Keratinocyte (primary cell): ENCODE data around the gene UCMA. TPM values are rescaled to one million over a fixed set of nuclear protein-coding genes. Genes with fewer than 3 reads are reported as not detected.

Experiments used
- DNase-seq: peaks from one replicate; pipeline ENCODE4 v3.0.0-alpha.2; 2011; ENCODE audit warnings: low read depth, missing footprints, low spot score
- FAIRE-seq: peaks from 2 replicates; lab custom pipeline; 2011; peaks lifted over from hg19 to GRCh38; lab: Jason Lieb, UNC
- H2AFZ ChIP-seq: 2 replicates; pipeline ENCODE4 v1.6.0; 2012; ENCODE audit warnings: low read length, control low read depth, inconsistent platforms; ENCODE audit not compliant: control insufficient read depth
- H3K27ac ChIP-seq: 2 replicates; pipeline ENCODE4 v1.5.1; 2011; ENCODE audit warnings: low read length; ENCODE audit not compliant: control insufficient read depth, insufficient read depth
- H3K27me3 ChIP-seq: 3 replicates; pipeline ENCODE4 v1.6.0; 2011; ENCODE audit warnings: low read length; ENCODE audit not compliant: control insufficient read depth, insufficient read depth; ENCODE audit errors: extremely low read depth
- H3K36me3 ChIP-seq, 2 experiments: 2 replicates in 1 of 2; 3 replicates in 1 of 2; pipeline ENCODE4 v1.5.1; 2011; ENCODE audit warnings: low read length in 2 of 2, mild to moderate bottlenecking in 1 of 2; ENCODE audit not compliant: control insufficient read depth in 2 of 2, insufficient read depth in 2 of 2; ENCODE audit errors: extremely low read depth in 1 of 2
- H3K4me1 ChIP-seq: 3 replicates; pipeline ENCODE4 v1.5.1; 2011; ENCODE audit warnings: low read length; ENCODE audit not compliant: control insufficient read depth, insufficient read depth; ENCODE audit errors: extremely low read depth
- H3K4me2 ChIP-seq: 3 replicates; pipeline ENCODE4 v1.6.0; 2011; ENCODE audit warnings: low read depth, low read length; ENCODE audit not compliant: control insufficient read depth, insufficient read depth; ENCODE audit errors: extremely low read depth
- H3K4me3 ChIP-seq, 3 experiments: fragments of 200-600 bp in 1 of 3; sonication (generic) in 1 of 3; 2 replicates in 2 of 3; 3 replicates in 1 of 3; pipeline ENCODE4 v1.5.1; 2011 to 2016; ENCODE audit warnings: low read length in 3 of 3, mild to moderate bottlenecking in 3 of 3, control low read depth in 2 of 3, inconsistent platforms in 1 of 3, low read depth in 1 of 3, mixed read lengths in 1 of 3, mixed run types in 1 of 3, moderate library complexity in 1 of 3; ENCODE audit not compliant: control insufficient read depth in 2 of 3, insufficient read depth in 2 of 3; ENCODE audit errors: extremely low read depth in 1 of 3
- H3K79me2 ChIP-seq: 2 replicates; pipeline ENCODE4 v1.6.0; 2012; ENCODE audit warnings: low read length; ENCODE audit not compliant: control insufficient read depth, insufficient read depth
- H3K9ac ChIP-seq: 3 replicates; pipeline ENCODE4 v1.6.0; 2011; ENCODE audit warnings: low read length; ENCODE audit not compliant: control insufficient read depth, insufficient read depth; ENCODE audit errors: extremely low read depth
- H3K9me1 ChIP-seq: 3 replicates; pipeline ENCODE4 v1.6.0; 2011; ENCODE audit warnings: low read length; ENCODE audit not compliant: control insufficient read depth, insufficient read depth; ENCODE audit errors: extremely low read depth
- H3K9me3 ChIP-seq: 2 replicates; pipeline ENCODE4 v1.5.1; 2012; ENCODE audit warnings: low read depth, low read length; ENCODE audit not compliant: control insufficient read depth
- H4K20me1 ChIP-seq: 3 replicates; pipeline ENCODE4 v1.6.0; 2011; ENCODE audit warnings: low read length; ENCODE audit not compliant: control insufficient read depth, insufficient read depth; ENCODE audit errors: extremely low read depth
- EZH2 ChIP-seq: IDR thresholded peaks from one replicate; pipeline ENCODE4 v1.6.1; 2012; ENCODE audit warnings: inconsistent platforms, mild to moderate bottlenecking, low read length, moderate library complexity
- dilution Hi-C: fragments of 300-500 bp; cut with MboI; formaldehyde crosslinking; loops from one replicate; pipeline ENCODE4 v1.7.0; 2020; ENCODE audit warnings: low sequenced_read_pairs; ENCODE audit not compliant: extremely low pct_ligation_motif_present
- polyA plus RNA-seq, 5 experiments: library from polyadenylated mRNA; depleted of rRNA in 3 of 5; stranded (reverse) in 3 of 5; stranded (forward) in 1 of 5; unstranded in 1 of 5; fragments of >200 nt; gene quantifications; 1 replicate in 1 of 5; 2 replicates in 3 of 5; 3 replicates in 1 of 5; pipeline versions ENCODE4 v1.2.1 to v1.2.3, GENCODE V29; 2011 to 2012; ENCODE audit warnings: missing spikeins in 2 of 5, low read depth in 1 of 5, low replicate concordance in 1 of 5
- TF ChIP-seq, protein P1 (sequence below), 3 experiments: IDR thresholded peaks in 1 of 3; conservative IDR thresholded peaks in 1 of 3; optimal IDR thresholded peaks in 1 of 3; 2 replicates in 2 of 3; 3 replicates in 1 of 3; pipeline versions ENCODE3 to v1.5.1; 2011; ENCODE audit warnings: low read length in 3 of 3, mild to moderate bottlenecking in 3 of 3, moderate library complexity in 2 of 3, control low read depth in 1 of 3, inconsistent platforms in 1 of 3; ENCODE audit not compliant: insufficient read depth in 2 of 3; ENCODE audit errors: extremely low read depth in 1 of 3

The UCMA gene
- polyA plus RNA-seq, 1 donor (not counting 4 experiments of a cell fraction or from before 2014, with no cell fraction given): not detected

DNA sequence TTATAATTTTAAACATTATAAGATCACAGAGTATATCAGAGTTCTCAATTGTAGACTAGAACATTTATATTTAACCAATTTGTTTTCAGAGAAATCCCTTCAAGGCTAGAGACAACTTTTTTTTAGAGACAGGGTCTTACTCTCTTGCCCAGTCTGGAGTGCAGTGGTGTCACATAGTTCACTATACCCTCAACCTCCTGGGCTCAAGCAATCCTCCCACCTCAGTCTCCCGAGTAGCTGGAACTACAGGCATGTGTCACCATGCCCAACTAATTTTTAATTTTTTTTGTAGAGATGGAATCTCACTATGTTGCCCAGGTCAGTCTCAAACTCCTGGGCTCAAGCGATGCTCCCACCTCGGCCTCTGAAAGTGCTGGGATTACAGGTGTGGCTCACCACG lies 15.3 kb downstream of the UCMA start:
- H4K20me1 ChIP-seq: no peaks in the 10 kb centered on the region
- H3K27me3 ChIP-seq: no peaks in the 10 kb centered on the region
- H3K79me2 ChIP-seq: no peaks in the 10 kb centered on the region
- H3K36me3 ChIP-seq: no peaks in the 10 kb centered on the region
- dilution Hi-C loops: no loop called here
- H3K4me1 ChIP-seq: no peaks in the 10 kb centered on the region
- no peak overlapping the region for H2AFZ ChIP-seq
- no peaks in the 10 kb centered on the region for H3K9me1 ChIP-seq
- no peak for FAIRE-seq
- no peak overlapping the region for H3K9ac ChIP-seq
- no peak overlapping the region for H3K4me3 ChIP-seq
- no peak for DNase-seq
- no peak overlapping the region for H3K27ac ChIP-seq
- TF ChIP-seq EZH2: no peak
- TF ChIP-seq, protein P1, sequence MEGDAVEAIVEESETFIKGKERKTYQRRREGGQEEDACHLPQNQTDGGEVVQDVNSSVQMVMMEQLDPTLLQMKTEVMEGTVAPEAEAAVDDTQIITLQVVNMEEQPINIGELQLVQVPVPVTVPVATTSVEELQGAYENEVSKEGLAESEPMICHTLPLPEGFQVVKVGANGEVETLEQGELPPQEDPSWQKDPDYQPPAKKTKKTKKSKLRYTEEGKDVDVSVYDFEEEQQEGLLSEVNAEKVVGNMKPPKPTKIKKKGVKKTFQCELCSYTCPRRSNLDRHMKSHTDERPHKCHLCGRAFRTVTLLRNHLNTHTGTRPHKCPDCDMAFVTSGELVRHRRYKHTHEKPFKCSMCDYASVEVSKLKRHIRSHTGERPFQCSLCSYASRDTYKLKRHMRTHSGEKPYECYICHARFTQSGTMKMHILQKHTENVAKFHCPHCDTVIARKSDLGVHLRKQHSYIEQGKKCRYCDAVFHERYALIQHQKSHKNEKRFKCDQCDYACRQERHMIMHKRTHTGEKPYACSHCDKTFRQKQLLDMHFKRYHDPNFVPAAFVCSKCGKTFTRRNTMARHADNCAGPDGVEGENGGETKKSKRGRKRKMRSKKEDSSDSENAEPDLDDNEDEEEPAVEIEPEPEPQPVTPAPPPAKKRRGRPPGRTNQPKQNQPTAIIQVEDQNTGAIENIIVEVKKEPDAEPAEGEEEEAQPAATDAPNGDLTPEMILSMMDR (optimal IDR thresholded peaks at IDR 0.05 in 1 of 3, IDR thresholded peaks at IDR 0.05 in 1 of 3, conservative IDR thresholded peaks at IDR 0.05 in 1 of 3; ENCODE audit: extremely low read depth in 1 of 3, insufficient read depth in 2 of 3, low read length in 3 of 3): no peak
- no peaks in the 10 kb centered on the region for H3K9me3 ChIP-seq
- no peak overlapping the region for H3K4me2 ChIP-seq

DNA sequence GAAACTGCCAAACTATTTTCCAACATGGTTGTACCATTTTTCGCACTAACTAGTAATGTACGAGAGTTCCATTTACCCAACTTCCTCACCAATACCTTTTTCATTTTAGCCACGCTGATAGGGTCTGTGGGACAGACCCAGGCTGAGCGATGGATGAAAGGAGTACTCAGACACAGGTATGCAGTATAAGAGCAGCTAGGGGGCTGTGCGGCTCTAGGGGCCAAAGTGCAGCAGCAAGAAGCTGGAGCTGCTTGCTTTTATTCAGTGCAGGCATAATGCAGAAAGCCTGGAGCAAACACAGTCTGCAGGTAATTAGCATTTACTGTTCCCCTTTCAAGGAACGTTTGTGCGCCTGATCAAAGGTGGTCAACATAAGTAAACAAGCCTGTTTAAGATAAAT lies 21.0 kb downstream of the UCMA start:
- dilution Hi-C loops: no loop called here
- no peak overlapping the region for H2AFZ ChIP-seq
- H3K4me2 ChIP-seq: no peak overlapping the region
- no peak for DNase-seq
- H3K79me2 ChIP-seq: no peaks in the 10 kb centered on the region
- H3K9me1 ChIP-seq: no peaks in the 10 kb centered on the region
- no peaks in the 10 kb centered on the region for H4K20me1 ChIP-seq
- no peak overlapping the region for H3K4me3 ChIP-seq
- no peaks in the 10 kb centered on the region for H3K36me3 ChIP-seq
- no peak for FAIRE-seq
- H3K27ac ChIP-seq: no peak overlapping the region
- no peaks in the 10 kb centered on the region for H3K9me3 ChIP-seq
- H3K27me3 ChIP-seq: no peaks in the 10 kb centered on the region
- no peak for TF ChIP-seq EZH2
- TF ChIP-seq, protein P1 (optimal IDR thresholded peaks at IDR 0.05 in 1 of 3, IDR thresholded peaks at IDR 0.05 in 1 of 3, conservative IDR thresholded peaks at IDR 0.05 in 1 of 3; ENCODE audit: extremely low read depth in 1 of 3, insufficient read depth in 2 of 3, low read length in 3 of 3): no peak
- no peak overlapping the region for H3K9ac ChIP-seq
- no peaks in the 10 kb centered on the region for H3K4me1 ChIP-seq
